Ecto neural progenitor cell (in vitro differentiated cells): ENCODE results near the gene P2RX1.

Source experiments
- DNase-seq: peaks from one replicate; pipeline ENCODE4 v3.0.0-alpha.2; 2018; ENCODE audit warnings: low spot score

The P2RX1 gene

GRCh38 chr17:3887804-3888203 lies 28.5 kb downstream of the P2RX1 start:
- DNase-seq: no peak

- DNase-seq: no peak
These were observed 28.9 kb downstream of the P2RX1 start for GRCh38 chr17:3887394-3887793.

- no peak for DNase-seq
These were observed 29.5 kb downstream of the P2RX1 start for GRCh38 chr17:3886776-3887175.

- no peak for DNase-seq
These were observed 30.3 kb downstream of the P2RX1 start for GRCh38 chr17:3885970-3886369.

GRCh38 chr17:3885271-3885670 lies 31.0 kb downstream of the P2RX1 start:
- no peak for DNase-seq

GRCh38 chr17:3884188-3884587 lies 32.1 kb downstream of the P2RX1 start:
- DNase-seq: no peak

- no peak for DNase-seq
These were observed 34.0 kb downstream of the P2RX1 start for GRCh38 chr17:3882276-3882675.

- no peak for DNase-seq
These were observed 35.3 kb downstream of the P2RX1 start for GRCh38 chr17:3880983-3881382.

- no peak for DNase-seq
These were observed 36.5 kb downstream of the P2RX1 start for GRCh38 chr17:3879591-3880417.

GRCh38 chr17:3879186-3879585 lies 37.1 kb downstream of the P2RX1 start:
- peak; percentile 89 for DNase-seq

GRCh38 chr17:3877220-3877619 lies 39.0 kb downstream of the P2RX1 start:
- DNase-seq: no peak

- no peak for DNase-seq
These were observed 40.9 kb downstream of the P2RX1 start for GRCh38 chr17:3875317-3875716.

- no peak for DNase-seq
These were observed 42.4 kb downstream of the P2RX1 start for GRCh38 chr17:3873862-3874261.

GRCh38 chr17:3870871-3871306 lies 45.4 kb downstream of the P2RX1 start:
- DNase-seq: no peak

GRCh38 chr17:3867606-3868005 lies 48.7 kb downstream of the P2RX1 start:
- DNase-seq: no peak

- no peak for DNase-seq
These were observed 49.2 kb downstream of the P2RX1 start for GRCh38 chr17:3867106-3867505.

GRCh38 chr17:3866276-3866675 lies 50.0 kb downstream of the P2RX1 start:
- no peak for DNase-seq

GRCh38 chr17:3865176-3865575 lies 51.1 kb downstream of the P2RX1 start:
- no peak for DNase-seq

GRCh38 chr17:3864534-3864933 lies 51.7 kb downstream of the P2RX1 start:
- DNase-seq: no peak

GRCh38 chr17:3861761-3862681 lies 54.2 kb downstream of the P2RX1 start:
- no peak for DNase-seq

GRCh38 chr17:3860939-3861700 lies 55.1 kb downstream of the P2RX1 start:
- DNase-seq: no peak

GRCh38 chr17:3859940-3860339 lies 56.3 kb downstream of the P2RX1 start:
- no peak for DNase-seq
